ENCODE results near the gene UBL5. TPM values are rescaled to one million over a fixed set of nuclear protein-coding genes. Genes with fewer than 3 reads are reported as not detected.
"Not testable (repeated sequence)": the region's sequence is repeated elsewhere in the genome, so short reads cannot be mapped to it uniquely, and the experiment has no call there.

The UBL5 gene
- total RNA-seq, result 100 to 1,000 TPM; 182 to 375 (median 198) TPM
- 100 to 1,000 TPM; 613 to 717 TPM for polyA plus RNA-seq
- total RNA-seq, result 48.1 reads per million, percentile 70 among the genes with 10 or more reads in this experiment

DNA sequence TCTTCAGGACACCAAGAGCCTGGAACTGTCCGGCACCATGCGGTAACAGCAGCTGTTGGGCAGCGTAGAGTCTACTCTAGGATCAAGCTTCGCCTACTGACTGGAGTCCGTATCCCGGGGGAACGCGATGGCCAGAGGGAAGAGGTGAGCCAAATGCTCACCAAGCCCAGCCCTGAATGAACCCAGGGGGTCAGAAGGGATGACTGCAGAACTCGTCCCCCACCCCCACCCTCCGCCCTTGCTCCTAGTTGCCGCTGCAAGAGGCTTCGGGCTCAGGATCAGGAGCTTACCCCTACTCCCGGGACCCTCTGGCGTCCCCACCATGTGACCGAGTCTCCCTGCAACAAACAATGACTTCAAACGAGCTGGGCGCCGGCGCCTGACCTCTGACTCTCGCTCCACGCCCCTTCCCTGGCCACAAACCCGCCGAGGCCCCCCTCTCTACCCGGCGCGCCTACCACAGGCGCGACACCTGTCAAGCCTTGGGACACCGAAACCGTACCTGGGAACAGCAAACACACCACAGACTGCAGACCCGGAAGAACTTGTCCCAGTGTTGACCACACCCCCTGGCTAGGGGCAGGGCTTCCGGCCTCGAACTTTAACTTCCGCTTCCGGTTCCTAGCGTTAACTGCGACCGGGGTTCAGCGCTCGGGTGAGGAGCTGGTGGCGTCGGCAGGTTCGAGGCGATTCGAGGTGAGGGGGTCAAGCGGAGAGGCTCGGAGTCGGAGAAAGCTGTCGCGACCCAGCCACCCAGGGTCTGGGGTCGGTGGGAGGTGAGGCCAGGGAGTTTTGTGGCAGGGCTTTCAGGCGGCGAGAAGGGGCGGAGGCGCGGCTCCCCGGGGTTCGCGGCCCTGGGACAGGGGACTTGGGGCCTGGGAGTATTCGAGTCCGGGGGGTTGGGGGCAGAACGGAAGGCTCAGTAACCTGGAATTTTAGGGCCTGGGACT lies at the start of gene UBL5:
Gene UBL5, plus strand, starts transcription at position 630 of the 950 bp plus-strand sequence. CDS start 420 bp downstream, outside the sequence.
- Histone ChIP-seq H3K4me1 (ENCODE audit: control insufficient read depth in 2 of 2, insufficient read depth in 2 of 2, low read length in 2 of 2) (peaks cover 14 to 16% of the 10 kb centered on the region in 2 donors), H3K27me3 (ENCODE audit: control insufficient read depth in 2 of 2, insufficient read depth in 2 of 2, low read length in 2 of 2) (no peaks in the 10 kb centered on the region), H3K9me3 (ENCODE audit: control insufficient read depth in 2 of 3, low read length in 3 of 3) (no peaks in the 10 kb centered on the region), H3K27ac (ENCODE audit: low read depth, low read length) (peak within 1 kb of the TSS; percentile 87), H3K4me3 (ENCODE audit: low read length) (peak within 1 kb of the TSS; percentile 97), H3K36me3 (ENCODE audit: control insufficient read depth in 2 of 3, insufficient read depth in 3 of 3, low read length in 3 of 3) (peaks cover 0 to 19% (median 0%) of the 10 kb centered on the region in 3 experiments)
- Mint-ChIP-seq H3K4me3 (peak within 1 kb of the TSS; percentile 90 to 100 (median 99)), H3K36me3 (peaks cover 0 to 16% (median 4%) of the 10 kb centered on the region in 5 donors), H3K9me3 (peaks cover 0 to 1% (median 0%) of the 10 kb centered on the region in 11 donors), H3K4me1 (peaks cover 15 to 45% (median 27%) of the 10 kb centered on the region in 7 donors), H3K27me3 (no peaks in the 10 kb centered on the region), H3K27ac (peak within 1 kb of the TSS; percentile 83 to 99 (median 98))
- ATAC-seq, result peak; percentile 98
- peak; percentile 72 to 91 (median 89) for DNase-seq
- ChIA-PET CTCF (interaction anchor here (0.6 to 2.1 kb wide), 4 partner anchors 30 to 202 kb away, joined by 3 to 8 read pairs (median 4); no protein-coding TSS in a partner anchor), POLR2A (interaction anchor here (0.5 to 2.2 kb wide), 16 partner anchors 7 to 502 kb away, joined by 3 to 12 read pairs (median 4); partner anchors contain the start of genes FBXL12 and ZNF846)
- intact Hi-C loops (cut with micrococcal nuclease), result loop anchor here (1.0 kb wide), 4 partner anchors 8 to 206 kb away; partner anchors contain the start of genes FBXL12 (in 2 of the 2), PIN1 (in 2 of the 2), ZNF561 (in 1 of the 2) and ZNF846 (in 1 of the 2)

DNA sequence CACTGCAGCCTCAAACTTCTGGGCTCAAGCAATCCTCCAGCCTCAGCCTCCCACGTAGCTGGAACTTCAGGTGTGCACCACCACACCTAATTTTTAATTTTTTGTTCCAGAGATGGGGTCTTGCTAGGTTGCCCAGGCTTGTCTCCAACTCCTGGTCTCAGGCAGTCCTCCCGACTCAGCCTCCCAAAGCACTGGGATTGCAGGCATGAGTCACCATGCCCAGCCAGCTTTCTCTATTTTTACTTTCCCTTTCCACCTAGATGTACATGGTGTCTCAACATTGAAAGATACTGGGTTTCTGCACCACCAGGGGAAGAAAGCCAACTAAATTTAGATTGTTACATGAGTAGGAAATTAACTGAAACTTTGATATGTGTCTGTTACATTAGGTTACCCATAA lies 45.4 kb upstream of the UBL5 start:
- Histone ChIP-seq H3K27me3 (ENCODE audit: control insufficient read depth in 2 of 2, insufficient read depth in 2 of 2, low read length in 2 of 2) (no peaks in the 10 kb centered on the region), H3K4me3 (ENCODE audit: low read length) (no peak overlapping the region), H3K36me3 (ENCODE audit: control insufficient read depth in 2 of 3, insufficient read depth in 3 of 3, low read length in 3 of 3) (no peaks in the 10 kb centered on the region), H3K9me3 (ENCODE audit: control insufficient read depth in 2 of 3, low read length in 3 of 3) (no peaks in the 10 kb centered on the region), H3K27ac (ENCODE audit: low read depth, low read length) (no peak overlapping the region), H3K4me1 (ENCODE audit: control insufficient read depth in 2 of 2, insufficient read depth in 2 of 2, low read length in 2 of 2) (peaks cover 5 to 9% of the 10 kb centered on the region in 2 donors)
- Mint-ChIP-seq H3K9me3 (peaks cover 0 to 15% (median 7%) of the 10 kb centered on the region in 11 donors), H3K4me3 (no peak overlapping the region), H3K4me1 (peaks cover 10 to 25% (median 20%) of the 10 kb centered on the region in 7 donors), H3K27me3 (no peaks in the 10 kb centered on the region), H3K36me3 (peaks cover 0 to 15% (median 7%) of the 10 kb centered on the region in 5 donors), H3K27ac (no peak overlapping the region)
- CTCF ChIA-PET, result no interaction called here
- POLR2A ChIA-PET, result interaction anchor here (0.5 to 1.8 kb wide), 2 partner anchors 14 to 1829 kb away, joined by 3 to 7 read pairs; partner anchors contain the start of gene ZNF846
- DNase-seq, result no peak
- ATAC-seq, result no peak
- intact Hi-C loops (cut with micrococcal nuclease), result no loop called here

DNA sequence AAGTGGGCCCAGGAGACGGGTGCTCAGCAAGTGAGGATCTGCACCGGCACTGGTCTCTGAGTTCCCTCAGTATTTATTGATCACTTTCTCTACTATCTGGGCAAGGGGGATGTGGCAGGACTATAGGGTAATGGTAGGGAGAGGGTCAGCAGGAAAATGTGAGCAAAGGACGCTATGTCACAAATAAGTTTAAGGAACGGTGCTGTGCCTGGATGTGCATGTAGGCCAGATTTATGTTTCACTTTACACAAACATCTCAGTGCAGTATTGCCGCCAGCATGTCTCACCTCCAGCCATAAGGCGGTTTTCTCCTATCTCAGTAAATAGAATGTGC lies 43.6 kb upstream of the UBL5 start:
- CTCF ChIA-PET, result not testable (repeated sequence)

DNA sequence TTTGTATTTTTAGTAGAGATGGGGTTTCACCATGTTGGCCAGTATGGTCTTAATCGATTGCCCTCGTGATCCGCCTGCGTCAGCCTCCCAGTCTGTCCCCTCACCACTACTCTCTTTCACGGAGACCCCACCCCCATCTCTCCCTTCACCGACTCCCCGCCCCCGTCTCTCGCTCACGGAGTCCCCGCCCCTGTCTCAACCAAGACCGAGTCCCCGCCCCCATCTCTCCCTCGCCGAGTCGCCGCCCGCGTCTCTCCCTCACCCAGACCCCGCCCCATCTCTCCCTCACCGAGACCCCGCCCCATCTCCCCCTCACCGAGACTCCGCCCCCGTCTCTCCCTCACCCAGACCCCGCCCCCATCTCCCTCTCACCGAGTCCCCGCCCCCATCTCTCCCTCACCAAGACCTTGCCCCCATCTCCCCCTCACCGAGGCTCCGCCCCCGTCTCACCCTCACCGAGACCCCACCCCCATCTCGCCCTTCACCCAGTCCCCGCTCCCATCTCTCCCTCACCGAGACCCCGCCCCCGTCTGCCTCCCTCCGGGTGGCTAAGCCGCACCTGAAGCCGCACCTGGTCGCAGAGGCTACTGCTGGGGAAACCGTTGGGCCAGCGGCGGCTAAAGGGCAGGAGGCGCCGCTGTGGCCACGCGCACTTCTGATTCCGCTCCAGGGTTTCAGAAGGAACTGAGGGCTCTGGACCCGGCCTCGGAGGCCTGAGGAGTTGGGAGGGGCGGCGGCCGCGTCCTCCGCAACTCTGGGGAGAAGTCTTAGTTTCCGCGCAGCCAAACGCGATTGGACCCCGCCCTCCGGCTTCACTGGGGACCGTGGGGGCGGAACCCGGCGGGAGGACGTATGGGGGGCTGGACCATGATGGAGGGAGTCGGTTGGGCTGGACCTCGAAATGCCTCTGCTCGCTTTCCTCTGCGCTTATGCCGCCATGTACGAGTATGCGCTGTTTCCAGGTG lies 42.1 kb upstream of the UBL5 start:
- Mint-ChIP-seq H3K36me3 (peaks cover 0 to 6% (median 2%) of the 10 kb centered on the region in 5 donors), H3K9me3 (peaks cover 0 to 3% (median 0%) of the 10 kb centered on the region in 11 donors), H3K4me3 (peak overlapping the region; percentile 73 to 95 (median 88)), H3K4me1 (peaks cover 10 to 37% (median 27%) of the 10 kb centered on the region in 7 donors), H3K27me3 (no peaks in the 10 kb centered on the region), H3K27ac (peak overlapping the region; percentile 83 to 99 (median 94))
- ChIA-PET POLR2A (interaction anchor here (0.7 to 1.0 kb wide), 3 partner anchors 17 to 344 kb away, joined by 3 to 5 read pairs (median 3); partner anchors contain the start of gene ZNF846), CTCF (interaction anchor here (0.7 kb wide), 1 partner anchor 23 kb away, joined by 5 read pairs; no protein-coding TSS in a partner anchor)
- intact Hi-C loops (cut with micrococcal nuclease), result loop anchor here (1.0 to 2.0 kb wide), 6 partner anchors 8 to 476 kb away; partner anchors contain the start of genes FBXL12 (in 2 of the 2), ZNF846 (in 2 of the 2), PIN1 (in 1 of the 2) and ZNF699 (in 1 of the 2)
- no peaks in the 10 kb centered on the region for H3K27me3 ChIP-seq (ENCODE audit: control insufficient read depth in 2 of 2, insufficient read depth in 2 of 2, low read length in 2 of 2)
- peak; percentile 92 for ATAC-seq
- no peaks in the 10 kb centered on the region for H3K9me3 ChIP-seq (ENCODE audit: control insufficient read depth in 2 of 3, low read length in 3 of 3)
- DNase-seq, result peak; percentile 81 to 97 (median 92)
- no peaks in the 10 kb centered on the region for H3K36me3 ChIP-seq (ENCODE audit: control insufficient read depth in 2 of 3, insufficient read depth in 3 of 3, low read length in 3 of 3)
- H3K27ac ChIP-seq (ENCODE audit: low read depth, low read length), result peak overlapping the region; percentile 80
- H3K4me1 ChIP-seq (ENCODE audit: control insufficient read depth in 2 of 2, insufficient read depth in 2 of 2, low read length in 2 of 2), result peaks cover 5 to 9% of the 10 kb centered on the region in 2 donors
- peak overlapping the region; percentile 86 for H3K4me3 ChIP-seq (ENCODE audit: low read length)

More for the DNA sequence above, 43.6 kb upstream of the UBL5 start:
- H3K4me1 ChIP-seq (ENCODE audit: control insufficient read depth in 2 of 2, insufficient read depth in 2 of 2, low read length in 2 of 2); H3K36me3 ChIP-seq (ENCODE audit: control insufficient read depth in 2 of 3, insufficient read depth in 3 of 3, low read length in 3 of 3); H3K9me3 Mint-ChIP-seq; DNase-seq; H3K27me3 Mint-ChIP-seq; H3K9me3 ChIP-seq (ENCODE audit: control insufficient read depth in 2 of 3, low read length in 3 of 3); H3K27me3 ChIP-seq (ENCODE audit: control insufficient read depth in 2 of 2, insufficient read depth in 2 of 2, low read length in 2 of 2); H3K4me3 ChIP-seq (ENCODE audit: low read length); H3K36me3 Mint-ChIP-seq; ATAC-seq: not testable (repeated sequence)
- Mint-ChIP-seq H3K27ac (peak overlapping the region in 7 of 9 donors; percentile 77 to 99 (median 90)), H3K4me3 (peak overlapping the region in 9 of 10 donors; percentile 1 to 90 (median 85)), H3K4me1 (peaks cover 10 to 29% (median 20%) of the 10 kb centered on the region in 7 donors)
- peak overlapping the region; percentile 4 for H3K27ac ChIP-seq (ENCODE audit: low read depth, low read length)
- POLR2A ChIA-PET, result interaction anchor here (0.8 to 1.1 kb wide), 2 partner anchors 9 to 15 kb away, joined by 3 to 4 read pairs; partner anchors contain the start of gene ZNF846
- intact Hi-C loops (cut with micrococcal nuclease), result loop anchor here in 1 of 2 donors (2.0 kb wide), 1 partner anchor 51 kb away; the partner anchor contains the start of gene PIN1

DNA sequence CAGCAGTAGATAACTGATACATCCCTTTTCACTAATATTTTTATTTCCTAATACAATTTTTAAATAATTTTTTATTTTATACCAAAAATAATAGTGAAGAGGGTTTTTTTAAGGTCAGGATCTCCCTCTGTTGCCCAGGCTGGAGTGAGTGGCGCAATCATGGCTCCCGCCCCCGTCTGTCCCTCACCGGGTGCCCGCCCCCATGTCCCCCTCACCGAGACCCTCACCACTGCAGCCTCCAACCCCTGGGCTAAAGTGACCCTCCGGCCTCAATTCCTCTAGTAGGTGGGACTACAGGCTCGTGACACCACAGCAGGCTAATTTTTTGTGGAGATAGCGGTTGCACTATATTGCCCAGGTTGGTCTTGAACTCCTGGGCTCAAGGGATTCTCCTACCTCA lies 41.4 kb upstream of the UBL5 start:
- Histone ChIP-seq H3K9me3 (ENCODE audit: control insufficient read depth in 2 of 3, low read length in 3 of 3) (no peaks in the 10 kb centered on the region), H3K27ac (ENCODE audit: low read depth, low read length) (peak overlapping the region; percentile 80), H3K27me3 (ENCODE audit: control insufficient read depth in 2 of 2, insufficient read depth in 2 of 2, low read length in 2 of 2) (no peaks in the 10 kb centered on the region), H3K4me1 (ENCODE audit: control insufficient read depth in 2 of 2, insufficient read depth in 2 of 2, low read length in 2 of 2) (peaks cover 5 to 12% of the 10 kb centered on the region in 2 donors), H3K4me3 (ENCODE audit: low read length) (peak overlapping the region; percentile 86), H3K36me3 (ENCODE audit: control insufficient read depth in 2 of 3, insufficient read depth in 3 of 3, low read length in 3 of 3) (no peaks in the 10 kb centered on the region)
- DNase-seq (no peak), ATAC-seq (no peak)
- Mint-ChIP-seq H3K4me3 (peak overlapping the region; percentile 73 to 95 (median 88)), H3K36me3 (peaks cover 0 to 6% (median 0%) of the 10 kb centered on the region in 5 donors), H3K4me1 (peaks cover 12 to 40% (median 31%) of the 10 kb centered on the region in 7 donors), H3K27ac (peak overlapping the region; percentile 83 to 99 (median 94)), H3K27me3 (no peaks in the 10 kb centered on the region), H3K9me3 (peaks cover 0 to 3% (median 0%) of the 10 kb centered on the region in 11 donors)
- POLR2A ChIA-PET, result interaction anchor here (0.7 kb wide), 1 partner anchor 375 kb away, joined by 3 read pairs; no protein-coding TSS in a partner anchor
- intact Hi-C loops (cut with micrococcal nuclease), result no loop called here
- CTCF ChIA-PET, result no interaction called here

Data from naive thymus-derived CD4-positive, alpha-beta T cell (primary cell).